HL-60 (cell line): ENCODE results near the gene CTIF.

Experiments used
- GABPA ChIP-seq: IDR thresholded peaks from 2 replicates; pipeline ENCODE4 v1.6.1; 2012; ENCODE audit warnings: low read depth
- POLR2AphosphoS5 ChIP-seq: IDR thresholded peaks from 2 replicates; pipeline ENCODE4 v1.6.1; 2012; ENCODE audit warnings: low read depth
- TF ChIP-seq, protein P1 (sequence below): IDR thresholded peaks from one replicate; pipeline ENCODE4 v1.5.1; 2011; ENCODE audit warnings: low read length, control low read depth, inconsistent platforms; ENCODE audit not compliant: insufficient read depth
- TF ChIP-seq, protein P2 (sequence below): IDR thresholded peaks from 2 replicates; pipeline ENCODE4 v1.6.1; 2012; ENCODE audit warnings: low read depth; ENCODE audit not compliant: insufficient replicate concordance

GRCh38 chr18:48792611-48793380, 254.0 kb downstream of the CTIF start:
- TF ChIP-seq, protein P1, sequence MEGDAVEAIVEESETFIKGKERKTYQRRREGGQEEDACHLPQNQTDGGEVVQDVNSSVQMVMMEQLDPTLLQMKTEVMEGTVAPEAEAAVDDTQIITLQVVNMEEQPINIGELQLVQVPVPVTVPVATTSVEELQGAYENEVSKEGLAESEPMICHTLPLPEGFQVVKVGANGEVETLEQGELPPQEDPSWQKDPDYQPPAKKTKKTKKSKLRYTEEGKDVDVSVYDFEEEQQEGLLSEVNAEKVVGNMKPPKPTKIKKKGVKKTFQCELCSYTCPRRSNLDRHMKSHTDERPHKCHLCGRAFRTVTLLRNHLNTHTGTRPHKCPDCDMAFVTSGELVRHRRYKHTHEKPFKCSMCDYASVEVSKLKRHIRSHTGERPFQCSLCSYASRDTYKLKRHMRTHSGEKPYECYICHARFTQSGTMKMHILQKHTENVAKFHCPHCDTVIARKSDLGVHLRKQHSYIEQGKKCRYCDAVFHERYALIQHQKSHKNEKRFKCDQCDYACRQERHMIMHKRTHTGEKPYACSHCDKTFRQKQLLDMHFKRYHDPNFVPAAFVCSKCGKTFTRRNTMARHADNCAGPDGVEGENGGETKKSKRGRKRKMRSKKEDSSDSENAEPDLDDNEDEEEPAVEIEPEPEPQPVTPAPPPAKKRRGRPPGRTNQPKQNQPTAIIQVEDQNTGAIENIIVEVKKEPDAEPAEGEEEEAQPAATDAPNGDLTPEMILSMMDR: no peak
- no peak for TF ChIP-seq POLR2AphosphoS5
- TF ChIP-seq, protein P2, sequence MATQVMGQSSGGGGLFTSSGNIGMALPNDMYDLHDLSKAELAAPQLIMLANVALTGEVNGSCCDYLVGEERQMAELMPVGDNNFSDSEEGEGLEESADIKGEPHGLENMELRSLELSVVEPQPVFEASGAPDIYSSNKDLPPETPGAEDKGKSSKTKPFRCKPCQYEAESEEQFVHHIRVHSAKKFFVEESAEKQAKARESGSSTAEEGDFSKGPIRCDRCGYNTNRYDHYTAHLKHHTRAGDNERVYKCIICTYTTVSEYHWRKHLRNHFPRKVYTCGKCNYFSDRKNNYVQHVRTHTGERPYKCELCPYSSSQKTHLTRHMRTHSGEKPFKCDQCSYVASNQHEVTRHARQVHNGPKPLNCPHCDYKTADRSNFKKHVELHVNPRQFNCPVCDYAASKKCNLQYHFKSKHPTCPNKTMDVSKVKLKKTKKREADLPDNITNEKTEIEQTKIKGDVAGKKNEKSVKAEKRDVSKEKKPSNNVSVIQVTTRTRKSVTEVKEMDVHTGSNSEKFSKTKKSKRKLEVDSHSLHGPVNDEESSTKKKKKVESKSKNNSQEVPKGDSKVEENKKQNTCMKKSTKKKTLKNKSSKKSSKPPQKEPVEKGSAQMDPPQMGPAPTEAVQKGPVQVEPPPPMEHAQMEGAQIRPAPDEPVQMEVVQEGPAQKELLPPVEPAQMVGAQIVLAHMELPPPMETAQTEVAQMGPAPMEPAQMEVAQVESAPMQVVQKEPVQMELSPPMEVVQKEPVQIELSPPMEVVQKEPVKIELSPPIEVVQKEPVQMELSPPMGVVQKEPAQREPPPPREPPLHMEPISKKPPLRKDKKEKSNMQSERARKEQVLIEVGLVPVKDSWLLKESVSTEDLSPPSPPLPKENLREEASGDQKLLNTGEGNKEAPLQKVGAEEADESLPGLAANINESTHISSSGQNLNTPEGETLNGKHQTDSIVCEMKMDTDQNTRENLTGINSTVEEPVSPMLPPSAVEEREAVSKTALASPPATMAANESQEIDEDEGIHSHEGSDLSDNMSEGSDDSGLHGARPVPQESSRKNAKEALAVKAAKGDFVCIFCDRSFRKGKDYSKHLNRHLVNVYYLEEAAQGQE: no peak
- TF ChIP-seq GABPA: no peak
